HS-5 (cell line): ENCODE results near the gene RALGAPA1.
A peak's percentile ranks its signal among the peaks of the same experiment; 100 is the strongest.
"Not testable (repeated sequence)": the region's sequence is repeated elsewhere in the genome, so short reads cannot be mapped to it uniquely, and the experiment has no call there.

Experiments used
- DNase-seq: peaks from one replicate; pipeline ENCODE4 v3.0.0-alpha.2; 2012; ENCODE audit warnings: low read depth

The RALGAPA1 gene

GRCh38 chr14:35699791-35700444 is 109.2 kb downstream of the RALGAPA1 start:
- DNase-seq: no peak

- DNase-seq: no peak
Observed at GRCh38 chr14:35696575-35696974, 112.5 kb downstream of the RALGAPA1 start.

GRCh38 chr14:35696119-35696518 is 113.0 kb downstream of the RALGAPA1 start:
- DNase-seq: no peak

DNA sequence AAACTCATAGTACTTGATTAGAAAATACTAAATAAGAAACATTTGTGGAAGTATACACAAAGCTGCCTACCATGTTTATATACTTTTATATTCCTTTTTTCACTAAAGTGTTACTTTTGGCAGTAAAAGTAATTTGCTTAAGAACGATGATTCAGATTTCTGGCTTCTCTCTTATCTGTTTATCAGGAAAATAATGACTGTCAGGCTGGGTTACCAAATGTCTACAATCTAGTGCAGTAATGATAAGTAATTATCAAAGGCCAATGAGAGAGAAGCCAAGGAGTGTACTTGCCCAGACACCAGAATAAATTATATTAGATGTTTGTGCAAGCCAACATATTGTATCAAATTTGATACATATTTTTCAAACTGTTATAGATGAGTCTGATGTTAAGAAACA is 113.4 kb downstream of the RALGAPA1 start:
- DNase-seq: no peak

DNA sequence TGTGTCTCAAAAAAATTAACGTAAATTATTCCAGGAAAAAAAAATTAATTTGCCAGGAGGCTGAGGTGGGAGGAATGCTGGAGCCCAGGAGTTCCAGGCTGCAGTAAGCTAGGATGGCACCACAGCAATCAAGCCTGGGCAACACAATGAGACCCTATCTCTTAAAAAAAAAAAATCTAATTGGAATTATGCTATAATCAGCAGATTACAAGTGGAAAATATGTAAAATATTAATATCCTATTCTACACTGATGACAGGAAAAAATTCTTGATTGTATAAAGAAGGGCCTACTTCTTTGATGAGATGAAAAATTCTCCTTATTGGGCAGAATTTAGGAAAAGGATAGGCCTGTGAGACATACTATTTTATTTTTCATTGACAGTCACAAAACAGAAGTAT is 114.0 kb downstream of the RALGAPA1 start:
- no peak for DNase-seq

GRCh38 chr14:35689000-35689460 is 120.1 kb downstream of the RALGAPA1 start:
- DNase-seq: no peak

- no peak for DNase-seq
Observed at GRCh38 chr14:35688126-35688826, 120.8 kb downstream of the RALGAPA1 start.

DNA sequence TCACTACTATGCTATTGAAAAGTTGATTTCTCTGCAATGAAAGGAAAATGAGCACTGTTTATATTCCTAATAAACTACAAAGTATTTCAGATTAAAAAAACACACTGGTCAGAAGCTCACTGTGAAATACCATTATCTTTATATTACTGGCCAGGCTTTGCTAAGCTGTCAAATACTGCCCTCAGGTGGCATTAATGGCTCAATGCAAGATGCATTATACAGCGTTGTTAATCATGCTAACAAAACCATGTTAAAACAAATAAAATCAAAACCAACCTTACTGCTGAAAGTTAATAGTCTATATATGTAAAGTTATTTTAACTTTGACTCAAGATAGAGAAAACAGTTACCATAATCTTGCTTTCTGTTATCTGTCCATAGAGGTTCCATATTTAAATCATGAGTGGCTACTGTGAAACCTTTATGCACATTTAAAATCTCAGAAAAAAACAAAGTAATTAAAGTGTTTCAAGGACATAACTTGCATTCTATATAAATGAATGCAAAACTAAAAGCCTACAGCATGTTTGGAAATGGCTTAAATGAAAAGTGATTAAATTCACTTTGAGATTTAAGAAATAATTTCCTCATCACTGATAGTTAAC is 121.7 kb downstream of the RALGAPA1 start:
- peak; percentile 30 for DNase-seq

DNA sequence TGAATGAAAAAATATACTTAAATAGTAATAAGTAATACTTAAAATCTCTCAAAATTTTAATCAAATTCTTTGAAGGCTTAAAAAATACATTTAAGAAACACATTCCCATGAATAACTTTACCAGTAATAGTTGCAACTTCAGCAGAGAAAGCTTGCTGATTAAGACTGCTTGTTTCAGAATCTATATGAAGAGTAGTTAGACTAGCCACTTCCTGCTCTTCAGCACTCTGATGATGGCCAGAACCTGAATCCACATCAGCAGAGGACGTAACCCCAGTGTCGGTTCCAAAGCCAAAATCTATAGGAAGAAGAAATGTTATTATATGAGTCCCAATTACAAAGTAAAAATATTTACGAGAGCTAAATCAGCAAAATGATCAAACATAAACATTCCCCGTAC is 125.4 kb downstream of the RALGAPA1 start:
- DNase-seq: not testable (repeated sequence)

DNA sequence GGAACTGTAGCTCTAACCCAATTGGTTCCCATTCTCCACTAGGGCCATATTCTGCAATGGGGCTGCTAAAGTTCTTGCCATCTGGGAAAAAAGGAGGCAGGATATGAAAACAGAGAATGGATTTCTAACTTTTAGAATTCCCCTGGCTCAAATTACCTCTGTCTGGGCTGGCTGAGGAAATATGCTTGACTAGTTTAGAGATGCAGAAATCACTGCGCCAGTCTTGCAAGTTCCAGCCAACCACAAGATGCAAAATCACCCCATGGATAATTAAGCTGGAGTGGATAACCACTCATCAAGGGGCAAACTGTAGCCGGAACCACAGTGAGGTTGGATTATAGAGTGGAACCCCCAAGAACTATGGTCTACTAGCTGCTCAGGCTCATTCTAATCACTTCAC is 126.3 kb downstream of the RALGAPA1 start:
- DNase-seq: no peak

DNA sequence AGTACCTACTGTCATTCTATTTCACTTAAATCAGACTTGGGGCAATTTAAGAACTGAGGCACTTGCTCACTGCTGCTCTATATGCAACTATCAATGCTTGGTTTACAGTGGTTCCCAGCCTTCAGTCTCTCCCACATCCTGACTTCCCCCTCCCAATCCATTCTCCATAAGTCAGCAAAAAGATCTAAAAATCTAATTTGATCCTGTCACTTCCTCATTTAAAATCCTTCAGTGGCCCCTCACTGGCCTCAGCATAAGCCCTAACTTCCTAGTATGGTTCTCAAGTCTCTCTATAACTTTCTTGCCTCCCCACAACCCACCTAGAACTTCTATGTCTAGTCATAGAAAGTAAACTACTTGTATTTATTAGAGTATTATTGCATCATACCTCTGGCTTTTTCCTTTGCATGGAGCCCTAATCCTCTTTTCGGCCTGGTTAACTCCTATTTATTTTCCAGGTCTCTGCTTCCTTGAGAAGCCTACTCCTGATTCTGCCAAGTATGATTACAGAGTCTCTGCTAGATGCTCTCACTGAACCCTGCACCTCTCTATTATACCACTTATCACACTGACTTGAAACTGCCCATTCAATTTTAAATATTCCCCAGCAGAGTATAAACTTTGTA is 130.6 kb downstream of the RALGAPA1 start:
- no peak for DNase-seq

GRCh38 chr14:35669782-35670181 is 139.3 kb downstream of the RALGAPA1 start:
- DNase-seq: no peak

- no peak for DNase-seq
Observed at GRCh38 chr14:35666429-35667043, 142.6 kb downstream of the RALGAPA1 start.

- no peak for DNase-seq
Observed at GRCh38 chr14:35661875-35662274, 147.2 kb downstream of the RALGAPA1 start.

DNA sequence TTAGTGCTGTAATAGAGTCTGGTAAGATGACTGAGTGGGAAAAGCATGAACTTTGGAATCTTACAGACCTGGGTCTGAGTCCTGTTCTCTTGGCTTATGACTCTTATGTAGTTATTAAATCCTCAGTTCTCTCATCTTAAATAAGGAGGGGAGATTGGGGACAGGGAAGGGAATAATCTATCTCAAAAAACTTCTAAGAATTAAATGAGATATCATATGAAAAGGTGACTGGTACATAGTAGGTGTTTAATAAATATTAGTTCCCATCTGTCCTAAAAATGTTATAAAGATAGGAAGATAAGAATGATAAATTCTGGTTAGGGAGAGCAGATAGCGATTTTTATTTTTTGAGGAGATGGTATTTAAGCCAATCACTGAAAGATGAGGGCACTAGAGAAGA is 156.1 kb downstream of the RALGAPA1 start:
- DNase-seq: no peak

- DNase-seq: no peak
Observed at GRCh38 chr14:35643513-35643912, 165.6 kb downstream of the RALGAPA1 start.

GRCh38 chr14:35637851-35638250 is 171.2 kb downstream of the RALGAPA1 start:
- DNase-seq: no peak

- DNase-seq: no peak
Observed at GRCh38 chr14:35637269-35637668, 171.8 kb downstream of the RALGAPA1 start.

GRCh38 chr14:35632676-35633075 is 176.4 kb downstream of the RALGAPA1 start:
- DNase-seq: no peak

DNA sequence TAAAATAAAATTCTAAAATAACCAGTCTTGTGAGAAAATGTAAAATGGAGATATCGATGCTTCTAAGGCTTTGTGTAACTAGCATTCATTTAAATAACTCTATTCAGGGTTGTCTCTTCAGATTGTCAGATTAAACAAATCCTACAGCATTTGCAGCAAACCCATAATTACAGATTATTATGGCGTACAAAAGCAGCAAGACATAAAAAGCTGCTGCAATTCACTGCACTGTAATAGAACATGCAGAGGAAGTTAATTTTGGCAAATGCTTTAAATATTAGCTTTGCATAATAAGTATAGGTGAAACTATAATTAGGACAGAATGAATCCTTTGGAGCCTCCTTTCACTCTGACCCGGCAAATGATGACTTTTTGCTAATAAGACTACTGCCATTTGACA is 176.8 kb downstream of the RALGAPA1 start:
- DNase-seq: no peak

DNA sequence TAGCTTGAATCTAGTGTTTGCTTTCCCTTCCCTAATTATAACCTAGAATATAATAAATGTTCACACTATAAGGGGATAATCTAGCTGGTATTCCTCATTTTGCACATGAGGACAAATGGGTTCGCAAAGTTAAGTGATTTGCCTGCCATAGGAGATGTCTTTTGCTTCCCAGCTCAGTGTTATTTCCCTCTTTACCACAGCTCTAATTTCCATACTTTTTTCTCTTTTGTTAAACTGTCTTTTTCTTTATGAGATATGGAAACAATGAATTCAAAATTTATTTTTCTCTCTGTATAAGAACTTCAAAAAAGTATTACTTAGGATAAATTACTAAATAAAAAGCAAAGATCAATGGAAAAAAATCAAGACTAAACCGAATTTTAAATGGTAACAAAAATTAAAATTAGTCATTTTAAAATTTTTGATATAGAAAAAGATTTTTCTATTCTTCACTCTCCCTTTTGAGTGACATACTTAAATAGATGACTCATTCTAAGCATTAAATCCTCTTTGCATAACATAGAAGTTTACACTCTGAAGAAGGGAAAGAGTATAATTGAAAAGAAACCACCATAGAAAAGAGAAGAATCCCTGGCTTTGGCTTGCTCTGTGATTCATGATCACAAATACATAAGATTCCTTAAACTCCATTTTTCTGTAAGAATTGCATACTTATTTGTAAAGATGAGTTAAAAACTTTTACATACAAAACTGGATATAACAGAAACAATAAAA is 177.9 kb downstream of the RALGAPA1 start:
- DNase-seq: no peak

DNA sequence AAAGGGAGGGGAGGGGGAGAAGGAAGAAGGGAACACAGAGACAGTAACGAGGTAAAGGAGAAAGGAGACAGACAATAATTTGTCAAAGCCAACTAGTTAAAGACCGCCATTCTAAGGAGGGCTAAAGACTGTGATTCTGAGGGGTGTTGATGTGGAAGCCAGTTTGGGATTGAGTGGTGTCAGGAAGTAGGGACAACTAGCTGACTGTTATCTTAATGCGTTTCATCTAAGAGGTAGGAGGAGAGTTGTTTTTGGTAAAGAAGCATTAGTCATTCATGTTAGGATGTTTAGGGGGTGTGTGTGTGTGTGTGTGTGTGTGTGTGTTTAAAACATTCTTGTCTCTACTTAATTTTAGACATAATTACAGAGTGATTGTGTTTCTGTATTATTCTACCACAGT is 180.1 kb downstream of the RALGAPA1 start:
- no peak for DNase-seq
